Activated CD4-positive, CD25-positive, alpha-beta regulatory T cell treated with anti-CD3 and anti-CD28 coated beads, Interleukin-2, amount 50 U/mL, for 16 hours (primary cell): ENCODE results near the gene PRKAR2A.
"Not testable (repeated sequence)": the region's sequence is repeated elsewhere in the genome, so short reads cannot be mapped to it uniquely, and the experiment has no call there.

Source experiments
- DNase-seq: peaks from one replicate; pipeline ENCODE4 v3.0.0-alpha.2; 2020; ENCODE audit warnings: low read depth, low spot score

The PRKAR2A gene

GRCh38 chr3:48733752-48734518 lies 113.7 kb downstream of the PRKAR2A start:
- DNase-seq, result not testable (repeated sequence)

- DNase-seq, result no peak
These were observed 120.2 kb downstream of the PRKAR2A start for GRCh38 chr3:48727511-48727910.

- not testable (repeated sequence) for DNase-seq
These were observed 122.4 kb downstream of the PRKAR2A start for GRCh38 chr3:48725185-48725855.

GRCh38 chr3:48723725-48724124 lies 123.9 kb downstream of the PRKAR2A start:
- no peak for DNase-seq

- DNase-seq, result not testable (repeated sequence)
These were observed 124.4 kb downstream of the PRKAR2A start for GRCh38 chr3:48723293-48723692.

- peak; percentile 99 for DNase-seq
These were observed 130.5 kb downstream of the PRKAR2A start, which contains the start of gene IP6K2 for GRCh38 chr3:48716982-48717746. Gene IP6K2, minus strand, starts transcription at chr3:48717221. Its CDS starts 21,930 bp downstream, at chr3:48695291.

GRCh38 chr3:48716508-48716981 lies 131.1 kb downstream of the PRKAR2A start:
- no peak for DNase-seq

GRCh38 chr3:48715174-48715800 lies 132.4 kb downstream of the PRKAR2A start:
- no peak for DNase-seq

- no peak for DNase-seq
These were observed 135.9 kb downstream of the PRKAR2A start for GRCh38 chr3:48711727-48712126.

GRCh38 chr3:48709051-48709461 lies 138.6 kb downstream of the PRKAR2A start:
- no peak for DNase-seq

- DNase-seq, result no peak
These were observed 139.2 kb downstream of the PRKAR2A start for GRCh38 chr3:48708481-48708889.

GRCh38 chr3:48707157-48707556 lies 140.5 kb downstream of the PRKAR2A start:
- no peak for DNase-seq

GRCh38 chr3:48702320-48702920 lies 145.3 kb downstream of the PRKAR2A start:
- DNase-seq, result no peak

- no peak for DNase-seq
These were observed 146.8 kb downstream of the PRKAR2A start for GRCh38 chr3:48700731-48701405.

GRCh38 chr3:48698891-48699290 lies 148.8 kb downstream of the PRKAR2A start:
- DNase-seq, result no peak

- DNase-seq, result no peak
These were observed 149.7 kb downstream of the PRKAR2A start for GRCh38 chr3:48697952-48698351.

- DNase-seq, result no peak
These were observed 151.1 kb downstream of the PRKAR2A start for GRCh38 chr3:48696601-48697000.
